ENCODE results near the gene YIF1A. TPM values are rescaled to one million over a fixed set of nuclear protein-coding genes. Genes with fewer than 3 reads are reported as not detected.

Gene YIF1A
- total and polyA plus RNA-seq, 12 donors = 69.7 to 154 (median 99.5) TPM

DNA sequence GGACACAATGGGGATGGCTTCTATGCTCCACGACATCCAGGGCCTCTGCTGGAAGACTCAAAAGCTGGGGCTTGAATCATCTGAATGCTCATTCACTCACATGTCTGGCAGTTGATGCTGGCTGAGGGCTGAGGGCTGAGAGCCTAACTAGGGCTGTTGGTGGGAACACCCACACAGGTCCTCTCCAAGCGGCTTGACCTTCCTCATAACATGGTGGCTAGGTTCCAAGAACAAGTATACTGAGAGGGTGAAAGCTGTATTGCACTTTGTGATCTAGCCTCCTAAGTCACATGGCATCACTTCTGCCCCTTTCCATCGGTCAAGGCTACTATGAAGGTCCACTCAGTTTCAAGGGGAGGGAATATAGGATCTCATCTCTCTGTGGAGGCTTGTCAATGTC lies 10.2 kb upstream of the YIF1A start:
- intact Hi-C loops (cut with DNase I) = no loop called here
- no peak overlapping the region for H3K4me3 ChIP-seq
- 27 to 64% (median 50%) methylated on average over 2 to 3 of the region's 3 CpGs for WGBS, 4 donors
- H3K27ac ChIP-seq = no peak overlapping the region
- no peaks in the 10 kb centered on the region for H3K4me1 ChIP-seq (replicated peaks in 1 of 2)
- H3K9me3 ChIP-seq (replicated peaks in 1 of 3) = no peaks in the 10 kb centered on the region
- no peak for DNase-seq
- TF ChIP-seq CTCF (IDR thresholded peaks at IDR 0.05) = no peak
- TF ChIP-seq POLR2A (IDR thresholded peaks at IDR 0.05) = no peak
- no peaks in the 10 kb centered on the region for H3K27me3 ChIP-seq
- H3K36me3 ChIP-seq (replicated peaks in 1 of 2) = no peaks in the 10 kb centered on the region

- Histone ChIP-seq H3K4me3 (no peak overlapping the region), H3K9me3 (replicated peaks in 1 of 3) (no peaks in the 10 kb centered on the region), H3K36me3 (replicated peaks in 1 of 2) (no peaks in the 10 kb centered on the region), H3K27ac (no peak overlapping the region), H3K4me1 (replicated peaks in 1 of 2) (no peaks in the 10 kb centered on the region), H3K27me3 (no peaks in the 10 kb centered on the region)
- no peak for DNase-seq
- intact Hi-C loops (cut with DNase I) = no loop called here
- WGBS, 4 donors = 59 to 74% (median 70%) methylated on average over 8 of the region's 8 CpGs
- no peak for TF ChIP-seq CTCF (IDR thresholded peaks at IDR 0.05)
- no peak for TF ChIP-seq POLR2A (IDR thresholded peaks at IDR 0.05)
These were observed 8.7 kb upstream of the YIF1A start for GRCh38 chr11:66297610-66298009.

DNA sequence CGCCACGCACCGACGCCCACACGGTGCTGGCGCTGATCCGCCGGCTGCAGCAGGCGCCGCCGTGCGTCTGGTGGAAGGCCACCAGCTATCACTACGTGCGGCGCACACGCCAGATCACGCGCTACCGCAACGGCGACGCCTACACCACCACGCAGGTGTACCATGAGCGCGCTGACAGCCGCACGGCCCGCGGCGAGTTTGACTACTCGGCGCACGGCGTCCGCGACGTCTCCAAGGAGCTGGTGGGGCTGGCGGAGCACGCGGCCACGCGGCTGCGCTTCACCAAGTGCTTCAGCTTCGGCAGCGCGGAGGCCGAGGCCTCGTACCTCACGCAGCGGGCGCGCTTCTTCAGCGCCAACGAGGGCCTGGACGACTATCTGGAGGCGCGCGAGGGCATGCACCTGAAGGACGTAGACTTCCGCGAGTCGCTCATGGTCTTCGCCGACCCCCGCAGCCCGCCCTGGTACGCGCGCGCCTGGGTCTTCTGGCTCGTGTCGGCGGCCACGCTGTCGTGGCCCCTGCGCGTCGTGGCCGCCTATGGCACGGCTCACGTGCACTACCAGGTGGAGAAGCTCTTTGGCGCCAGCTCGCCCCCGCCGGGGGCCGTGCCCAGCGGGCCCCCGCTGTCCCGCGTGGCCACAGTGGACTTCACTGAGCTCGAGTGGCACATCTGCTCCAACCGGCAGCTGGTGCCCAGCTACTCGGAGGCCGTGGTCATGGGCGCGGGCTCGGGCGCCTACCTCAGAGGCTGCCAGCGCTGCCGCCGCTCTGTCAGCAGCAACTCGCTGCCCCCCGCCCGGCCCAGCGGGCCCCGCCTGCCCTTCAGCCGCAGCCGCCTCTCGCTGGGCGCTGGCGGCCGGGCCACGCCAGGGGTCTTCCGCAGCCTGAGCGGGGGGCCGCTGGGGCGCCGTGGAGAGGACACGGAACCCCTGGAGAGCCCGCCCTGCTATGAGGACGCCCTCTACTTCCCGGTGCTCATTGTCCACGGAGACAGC lies 6.0 kb upstream of the YIF1A start:
- Histone ChIP-seq H3K36me3 (replicated peaks in 1 of 2) (no peaks in the 10 kb centered on the region), H3K27ac (no peak overlapping the region), H3K4me1 (replicated peaks in 1 of 2) (peaks cover under 1 to 9% of the 10 kb centered on the region in 2 donors), H3K27me3 (peaks cover 8% of the 10 kb centered on the region), H3K4me3 (no peak overlapping the region), H3K9me3 (replicated peaks in 1 of 3) (no peaks in the 10 kb centered on the region)
- no peak for DNase-seq
- TF ChIP-seq CTCF (IDR thresholded peaks at IDR 0.05) (no peak), POLR2A (IDR thresholded peaks at IDR 0.05) (no peak)
- intact Hi-C loops (cut with DNase I) = no loop called here
- 78 to 85% (median 82%) methylated on average over 61 to 123 of the region's 123 CpGs for WGBS, 4 donors

DNA sequence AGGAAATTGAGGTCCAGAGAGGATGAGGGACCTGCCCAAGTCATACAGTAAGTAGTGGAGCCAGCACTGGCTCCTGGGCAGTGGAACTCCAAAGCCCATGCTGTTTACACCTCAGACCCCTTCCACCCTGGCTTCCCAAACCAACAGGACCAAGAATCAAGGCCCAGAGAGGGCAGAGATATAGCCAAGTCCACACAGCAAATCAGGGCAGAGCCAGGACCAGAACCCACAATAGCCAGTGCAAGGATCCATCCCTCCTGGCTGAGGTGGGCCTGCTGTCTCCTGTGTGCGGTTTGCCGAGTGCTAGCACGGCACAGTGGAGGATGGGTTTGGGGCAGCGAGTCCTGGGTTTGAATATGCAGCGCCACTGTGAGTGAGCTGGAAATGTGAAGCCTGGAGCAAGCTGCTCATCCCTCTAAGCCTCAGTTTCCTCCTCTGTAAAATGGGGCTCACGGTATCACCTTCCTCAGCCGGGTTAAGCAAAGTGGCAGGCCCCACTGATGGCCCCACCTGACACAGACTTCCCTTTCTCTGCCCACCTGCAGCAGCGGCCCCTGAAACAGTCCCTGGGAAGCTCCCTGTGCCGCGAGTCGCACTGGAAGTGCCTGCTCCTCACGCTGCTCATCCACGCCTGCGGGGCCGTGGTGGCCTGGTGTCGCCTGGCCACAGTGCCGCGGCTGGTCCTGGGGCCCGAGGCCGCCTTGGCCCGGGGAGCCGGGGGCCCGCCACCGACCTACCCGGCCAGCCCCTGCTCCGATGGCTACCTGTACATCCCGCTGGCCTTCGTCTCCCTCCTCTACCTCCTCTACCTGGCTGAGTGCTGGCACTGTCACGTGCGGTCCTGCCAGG lies 5.1 kb upstream of the YIF1A start:
- Histone ChIP-seq H3K27ac (no peak overlapping the region), H3K9me3 (replicated peaks in 1 of 3) (no peaks in the 10 kb centered on the region), H3K36me3 (replicated peaks in 1 of 2) (no peaks in the 10 kb centered on the region), H3K4me1 (replicated peaks in 1 of 2) (peaks cover 4 to 13% of the 10 kb centered on the region in 2 donors), H3K4me3 (no peak overlapping the region), H3K27me3 (peaks cover 8% of the 10 kb centered on the region)
- DNase-seq = no peak
- TF ChIP-seq POLR2A (IDR thresholded peaks at IDR 0.05) (no peak), CTCF (IDR thresholded peaks at IDR 0.05) (no peak)
- intact Hi-C loops (cut with DNase I) = no loop called here
- WGBS, 4 donors = 83 to 88% (median 85%) methylated on average over 7 to 30 of the region's 30 CpGs

Data from adrenal gland (tissue), 12 donors.